HCT116 (cell line): ENCODE data around the gene NHLH1. TPM values are rescaled to one million over a fixed set of nuclear protein-coding genes. Genes with fewer than 3 reads are reported as not detected.

ENCODE experiments used
- ATAC-seq: fragments of 200-7000 bp; cut with Tn5 transposase; 2 replicates; pipeline ENCODE4 v1.9.1; 2020; ENCODE audit warnings: mild to moderate bottlenecking, moderate library complexity
- BruUV-seq: library from RNA; stranded (reverse); fragments of 400-500 nt; replicated peaks from 2 replicates; lab custom pipeline; 2021; lab: Mats Ljungman, UMichigan
- CTCF ChIA-PET: fragments of 300-600 bp; sonication (Branson Sonifier 250); formaldehyde crosslinking; loops from one replicate; lab custom pipeline; 2021; ENCODE audit warnings: antibody characterized with exemption; lab: Charles Lee
- POLR2A ChIA-PET: fragments of 300-600, 350-600 bp; sonication (Branson Sonifier 250); formaldehyde crosslinking; loops from one replicate; lab custom pipeline; 2021; ENCODE audit warnings: antibody characterized with exemption; lab: Charles Lee
- RAD21 ChIA-PET, 2 experiments: fragments of 300-600 bp; sonication (Branson Sonifier 250); formaldehyde crosslinking; loops; one replicate each; lab custom pipeline; 2023; ENCODE audit warnings: low total read pairs in 2 of 2; ENCODE audit not compliant: uncharacterized antibody in 2 of 2, unreplicated experiment in 2 of 2, low non-redundant PET in 1 of 2; lab: Charles Lee
- DNase-seq: peaks from one replicate; pipeline ENCODE4 v3.0.0-alpha.2; 2010; ENCODE audit warnings: low read depth, low spot score
- H2AFZ ChIP-seq: fragments of 200-600 bp; shearing (Covaris generic), sonication (generic); 2 replicates; pipeline ENCODE4 v1.6.1; 2017; ENCODE audit warnings: low read depth, mixed run types, mixed read lengths, antibody characterized with exemption, low read length; ENCODE audit not compliant: poor library complexity, severe bottlenecking
- H3K27ac ChIP-seq: 2 replicates; pipeline ENCODE4 v1.5.1; 2012; ENCODE audit warnings: low read depth, low read length
- H3K27me3 ChIP-seq: fragments of 200-600 bp; sonication (generic); 2 replicates; pipeline ENCODE4 v1.6.1; 2016; ENCODE audit warnings: mixed run types, low read length, mixed read lengths; ENCODE audit not compliant: insufficient read depth
- H3K36me3 ChIP-seq, 2 experiments: fragments of 200-500 bp in 1 of 2; fragments of 200-600 bp in 1 of 2; sonication (Bioruptor generic) in 1 of 2; sonication (generic) in 1 of 2; 2 replicates each; pipeline versions ENCODE4 v1.5.1 to v1.6.1; 2014 to 2016; ENCODE audit warnings: low read length in 2 of 2, inconsistent platforms in 1 of 2, mixed read lengths in 1 of 2, mixed run types in 1 of 2; ENCODE audit not compliant: insufficient read depth in 2 of 2, control insufficient read depth in 1 of 2
- H3K4me1 ChIP-seq, 2 experiments: fragments of 200-600 bp in 1 of 2; sonication (generic) in 1 of 2; 2 replicates each; pipeline versions ENCODE4 v1.5.1 to v1.6.1; 2012 to 2017; ENCODE audit warnings: low read length in 2 of 2, inconsistent platforms in 1 of 2, mild to moderate bottlenecking in 1 of 2, mixed read lengths in 1 of 2, mixed run types in 1 of 2, moderate library complexity in 1 of 2; ENCODE audit not compliant: insufficient read depth in 2 of 2, control insufficient read depth in 1 of 2
- H3K4me2 ChIP-seq: fragments of 200-600 bp; sonication (generic); 2 replicates; pipeline ENCODE4 v1.6.1; 2017; ENCODE audit warnings: mixed run types, low read length, mixed read lengths
- H3K4me3 ChIP-seq, 2 experiments: fragments of 200-600 bp in 1 of 2; sonication (generic) in 1 of 2; replicated peaks in 1 of 2; 2 replicates each; pipeline ENCODE4 v1.5.1; 2011 to 2016; ENCODE audit warnings: low read length in 2 of 2, control low read depth in 1 of 2, low read depth in 1 of 2, mild to moderate bottlenecking in 1 of 2, mixed read lengths in 1 of 2, mixed run types in 1 of 2
- H3K79me2 ChIP-seq: fragments of 200-600 bp; sonication (generic); 2 replicates; pipeline ENCODE4 v1.6.1; 2017; ENCODE audit warnings: mild to moderate bottlenecking, mixed run types, low read length, moderate library complexity, mixed read lengths; ENCODE audit not compliant: insufficient read depth
- H3K9ac ChIP-seq: fragments of 200-600 bp; sonication (generic); 2 replicates; pipeline ENCODE4 v1.6.1; 2016; ENCODE audit warnings: low read length, mixed read lengths
- H3K9me2 ChIP-seq: fragments of 200-600 bp; sonication (generic), shearing (Covaris generic); 2 replicates; pipeline ENCODE4 v1.6.1; 2017; ENCODE audit warnings: mixed run types, mild to moderate bottlenecking, moderate library complexity; ENCODE audit not compliant: insufficient read depth
- H3K9me3 ChIP-seq, 2 experiments: fragments of 200-500 bp in 1 of 2; fragments of 200-600 bp in 1 of 2; sonication (Bioruptor generic) in 1 of 2; sonication (generic) in 1 of 2; 2 replicates each; pipeline ENCODE4 v1.6.1; 2014 to 2017; ENCODE audit warnings: low read length in 2 of 2, mixed read lengths in 2 of 2, inconsistent platforms in 1 of 2, low read depth in 1 of 2, mild to moderate bottlenecking in 1 of 2, mixed run types in 1 of 2, moderate library complexity in 1 of 2; ENCODE audit not compliant: control insufficient read depth in 1 of 2, insufficient read depth in 1 of 2
- H4K20me1 ChIP-seq: fragments of 200-600 bp; sonication (generic), shearing (Covaris generic); 2 replicates; pipeline ENCODE4 v1.6.1; 2017; ENCODE audit warnings: mixed run types, mild to moderate bottlenecking, moderate library complexity; ENCODE audit not compliant: insufficient read depth
- ATF3 ChIP-seq: IDR thresholded peaks from 2 replicates; pipeline ENCODE4 v1.6.1; 2012
- CBX3 ChIP-seq: IDR thresholded peaks from 2 replicates; pipeline ENCODE4 v1.6.1; 2012; ENCODE audit warnings: low read depth
- CEBPB ChIP-seq: IDR thresholded peaks from 2 replicates; pipeline ENCODE4 v1.6.1; 2012; ENCODE audit warnings: low read depth
- ELF1 ChIP-seq: IDR thresholded peaks from 2 replicates; pipeline ENCODE4 v1.6.1; 2012; ENCODE audit warnings: low read depth, borderline replicate concordance
- EZH2phosphoT487 ChIP-seq: fragments of 200-600 bp; IDR thresholded peaks from 2 replicates; pipeline ENCODE4 v1.6.1; 2018; ENCODE audit warnings: antibody characterized with exemption, borderline replicate concordance
- JUND ChIP-seq: IDR thresholded peaks from 2 replicates; pipeline ENCODE4 v1.6.1; 2012
- MAX ChIP-seq: IDR thresholded peaks from 2 replicates; pipeline ENCODE4 v1.6.1; 2012
- POLR2A ChIP-seq: IDR thresholded peaks from 2 replicates; pipeline ENCODE4 v1.7.0; 2011; ENCODE audit warnings: borderline replicate concordance; ENCODE audit not compliant: insufficient read depth, insufficient read length; ENCODE audit errors: extremely low read depth
- SIN3A ChIP-seq: IDR thresholded peaks from 2 replicates; pipeline ENCODE4 v1.6.1; 2012; ENCODE audit warnings: low read depth
- SRF ChIP-seq: IDR thresholded peaks from 2 replicates; pipeline ENCODE4 v1.6.1; 2012; ENCODE audit warnings: low read depth
- TCF7L2 ChIP-seq: IDR thresholded peaks from 2 replicates; pipeline ENCODE4 v1.7.0; 2011; ENCODE audit warnings: borderline replicate concordance, inconsistent platforms; ENCODE audit not compliant: insufficient read depth, insufficient read length; ENCODE audit errors: extremely low read depth
- YY1 ChIP-seq: IDR thresholded peaks from 2 replicates; pipeline ENCODE4 v1.6.1; 2011; ENCODE audit warnings: low read length, low read depth, moderate library complexity, mild to moderate bottlenecking; ENCODE audit not compliant: insufficient replicate concordance; ENCODE audit errors: extremely low read depth
- ZBTB33 ChIP-seq: IDR thresholded peaks from 2 replicates; pipeline ENCODE4 v1.6.1; 2011; ENCODE audit warnings: mild to moderate bottlenecking, low read length, moderate library complexity; ENCODE audit not compliant: insufficient replicate concordance; ENCODE audit errors: extremely low read depth
- ZFX ChIP-seq: fragments of 450-650 bp; IDR thresholded peaks from 2 replicates; pipeline ENCODE4 v1.6.1; 2017
- intact Hi-C: fragments of 100-400 bp; cut with micrococcal nuclease; formaldehyde crosslinking; loops from 2 replicates; pipeline ENCODE4 v1.10.0; 2022
- total RNA-seq: library from RNA; stranded (reverse); gene quantifications from one replicate; pipeline ENCODE4 v1.2.1, GENCODE V29; 2021; ENCODE audit not compliant: unreplicated experiment

The NHLH1 gene
- total RNA-seq, 1 experiment from 2014 or later, result 0.12 TPM

GRCh38 chr1:160371756-160372155 is 4.9 kb downstream of the NHLH1 start:
- intact Hi-C loops, result no loop called here
- ATAC-seq (no peak), DNase-seq (no peak)
- Histone ChIP-seq H3K4me1 (no peaks in the 10 kb centered on the region), H3K9me2 (no peaks in the 10 kb centered on the region), H3K9me3 (no peaks in the 10 kb centered on the region), H3K4me2 (no peak overlapping the region), H3K27ac (no peak overlapping the region), H3K36me3 (no peaks in the 10 kb centered on the region), H3K79me2 (no peaks in the 10 kb centered on the region), H3K9ac (no peak overlapping the region), H3K4me3 (no peak overlapping the region), H4K20me1 (no peaks in the 10 kb centered on the region), H2AFZ (no peak overlapping the region), H3K27me3 (no peaks in the 10 kb centered on the region)
- TF ChIP-seq MAX (no peak), TCF7L2 (no peak), ATF3 (no peak), SRF (no peak), JUND (no peak), POLR2A (no peak), SIN3A (no peak), CEBPB (no peak), CBX3 (no peak), ELF1 (no peak), ZBTB33 (no peak), ZFX (no peak), EZH2phosphoT487 (no peak), YY1 (no peak)
- no TSS peak for BruUV-seq
- CTCF ChIA-PET, result interaction anchor here (1.5 kb wide), 1 partner anchor 10 kb away, joined by 5 read pairs; no protein-coding TSS in a partner anchor
- POLR2A ChIA-PET, result no interaction called here
- RAD21 ChIA-PET, result no interaction called here
